Neural cell (in vitro differentiated cells): ENCODE measurements around the gene HLCS.

Experiments
- TF ChIP-seq, protein P1 (sequence below): IDR thresholded peaks from 2 replicates; pipeline ENCODE4 v1.6.1; 2012; ENCODE audit warnings: borderline replicate concordance
- TF ChIP-seq, protein P2 (sequence below): fragments of 450-650 bp; IDR thresholded peaks from 2 replicates; pipeline ENCODE4 v1.5.1; 2014; ENCODE audit warnings: antibody characterized with exemption, mild to moderate bottlenecking, moderate library complexity; ENCODE audit not compliant: poor library complexity, severe bottlenecking

DNA sequence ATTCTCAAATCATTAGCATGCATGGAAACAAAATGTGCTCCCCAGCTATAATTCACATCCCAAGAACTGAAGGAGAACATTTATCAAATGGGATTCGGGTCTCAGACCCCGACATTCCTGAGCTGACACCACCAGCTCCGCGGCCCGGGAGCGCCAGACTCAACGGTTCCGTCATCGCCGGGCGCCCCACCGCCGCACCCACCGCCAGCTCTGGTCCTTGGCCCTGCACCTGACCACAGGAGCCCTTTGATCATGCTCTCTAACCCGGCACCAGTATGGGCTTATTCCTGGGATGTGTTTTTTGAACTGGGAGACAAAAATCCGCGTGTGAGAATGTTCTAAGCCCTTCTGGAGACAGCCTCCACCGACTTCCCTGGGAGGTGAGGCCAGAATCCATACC, 43.6 kb downstream of the HLCS start:
- TF ChIP-seq, protein P1, sequence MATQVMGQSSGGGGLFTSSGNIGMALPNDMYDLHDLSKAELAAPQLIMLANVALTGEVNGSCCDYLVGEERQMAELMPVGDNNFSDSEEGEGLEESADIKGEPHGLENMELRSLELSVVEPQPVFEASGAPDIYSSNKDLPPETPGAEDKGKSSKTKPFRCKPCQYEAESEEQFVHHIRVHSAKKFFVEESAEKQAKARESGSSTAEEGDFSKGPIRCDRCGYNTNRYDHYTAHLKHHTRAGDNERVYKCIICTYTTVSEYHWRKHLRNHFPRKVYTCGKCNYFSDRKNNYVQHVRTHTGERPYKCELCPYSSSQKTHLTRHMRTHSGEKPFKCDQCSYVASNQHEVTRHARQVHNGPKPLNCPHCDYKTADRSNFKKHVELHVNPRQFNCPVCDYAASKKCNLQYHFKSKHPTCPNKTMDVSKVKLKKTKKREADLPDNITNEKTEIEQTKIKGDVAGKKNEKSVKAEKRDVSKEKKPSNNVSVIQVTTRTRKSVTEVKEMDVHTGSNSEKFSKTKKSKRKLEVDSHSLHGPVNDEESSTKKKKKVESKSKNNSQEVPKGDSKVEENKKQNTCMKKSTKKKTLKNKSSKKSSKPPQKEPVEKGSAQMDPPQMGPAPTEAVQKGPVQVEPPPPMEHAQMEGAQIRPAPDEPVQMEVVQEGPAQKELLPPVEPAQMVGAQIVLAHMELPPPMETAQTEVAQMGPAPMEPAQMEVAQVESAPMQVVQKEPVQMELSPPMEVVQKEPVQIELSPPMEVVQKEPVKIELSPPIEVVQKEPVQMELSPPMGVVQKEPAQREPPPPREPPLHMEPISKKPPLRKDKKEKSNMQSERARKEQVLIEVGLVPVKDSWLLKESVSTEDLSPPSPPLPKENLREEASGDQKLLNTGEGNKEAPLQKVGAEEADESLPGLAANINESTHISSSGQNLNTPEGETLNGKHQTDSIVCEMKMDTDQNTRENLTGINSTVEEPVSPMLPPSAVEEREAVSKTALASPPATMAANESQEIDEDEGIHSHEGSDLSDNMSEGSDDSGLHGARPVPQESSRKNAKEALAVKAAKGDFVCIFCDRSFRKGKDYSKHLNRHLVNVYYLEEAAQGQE: no peak
- TF ChIP-seq, protein P2, sequence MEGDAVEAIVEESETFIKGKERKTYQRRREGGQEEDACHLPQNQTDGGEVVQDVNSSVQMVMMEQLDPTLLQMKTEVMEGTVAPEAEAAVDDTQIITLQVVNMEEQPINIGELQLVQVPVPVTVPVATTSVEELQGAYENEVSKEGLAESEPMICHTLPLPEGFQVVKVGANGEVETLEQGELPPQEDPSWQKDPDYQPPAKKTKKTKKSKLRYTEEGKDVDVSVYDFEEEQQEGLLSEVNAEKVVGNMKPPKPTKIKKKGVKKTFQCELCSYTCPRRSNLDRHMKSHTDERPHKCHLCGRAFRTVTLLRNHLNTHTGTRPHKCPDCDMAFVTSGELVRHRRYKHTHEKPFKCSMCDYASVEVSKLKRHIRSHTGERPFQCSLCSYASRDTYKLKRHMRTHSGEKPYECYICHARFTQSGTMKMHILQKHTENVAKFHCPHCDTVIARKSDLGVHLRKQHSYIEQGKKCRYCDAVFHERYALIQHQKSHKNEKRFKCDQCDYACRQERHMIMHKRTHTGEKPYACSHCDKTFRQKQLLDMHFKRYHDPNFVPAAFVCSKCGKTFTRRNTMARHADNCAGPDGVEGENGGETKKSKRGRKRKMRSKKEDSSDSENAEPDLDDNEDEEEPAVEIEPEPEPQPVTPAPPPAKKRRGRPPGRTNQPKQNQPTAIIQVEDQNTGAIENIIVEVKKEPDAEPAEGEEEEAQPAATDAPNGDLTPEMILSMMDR: no peak
